HG03521 (cell line): ENCODE results near the gene ANKFY1.

Experiments used
- ATAC-seq: cut with Tn5 transposase; IDR thresholded peaks from one replicate; pipeline ENCODE4 v1.9.1; 2021; ENCODE audit warnings: mild to moderate bottlenecking, moderate library complexity; ENCODE audit not compliant: unreplicated experiment

Gene ANKFY1

GRCh38 chr17:4185656-4186055 is 78.1 kb downstream of the ANKFY1 start:
- ATAC-seq: no peak

DNA sequence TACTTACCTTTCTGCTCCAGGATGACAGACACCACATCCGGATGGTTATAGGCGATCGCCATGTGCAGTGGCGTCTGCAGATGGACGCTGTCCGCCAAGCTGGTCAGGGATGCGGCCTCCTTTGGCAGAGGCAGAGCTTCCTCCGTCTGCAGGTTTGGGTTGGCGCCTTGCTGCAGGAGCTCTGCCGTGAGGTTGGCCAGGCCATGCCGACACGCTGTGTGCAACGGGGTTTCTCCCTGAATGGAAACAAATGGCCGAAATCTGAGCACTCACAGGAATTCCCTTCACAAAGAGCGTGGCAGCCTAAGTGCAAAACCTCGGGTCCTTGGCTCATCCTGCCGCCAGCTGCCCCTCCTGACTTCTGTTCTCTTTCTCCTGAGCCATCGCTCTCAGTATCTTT is 79.0 kb downstream of the ANKFY1 start:
- ATAC-seq: no peak

- no peak for ATAC-seq
Measured at GRCh38 chr17:4182043-4182442, 81.7 kb downstream of the ANKFY1 start.

DNA sequence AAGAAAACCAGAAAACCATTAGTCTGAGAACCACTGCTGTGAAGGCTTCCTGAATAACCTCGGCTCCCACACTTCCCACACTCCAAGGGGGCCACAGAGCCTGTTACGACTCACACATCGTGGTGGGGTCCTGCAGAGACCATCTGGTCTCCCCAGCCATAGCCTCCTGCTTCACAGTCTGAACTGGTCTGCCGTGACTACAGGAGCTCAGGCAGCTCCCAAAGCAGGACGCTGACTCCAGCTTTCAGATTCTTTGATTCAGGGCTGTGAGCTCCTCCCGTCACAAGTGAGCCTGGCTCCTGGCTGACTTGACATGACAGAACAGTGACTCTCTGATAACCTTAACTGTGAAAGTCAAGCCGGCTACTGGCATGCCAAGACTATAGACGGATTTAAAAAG is 83.0 kb downstream of the ANKFY1 start:
- ATAC-seq: no peak

DNA sequence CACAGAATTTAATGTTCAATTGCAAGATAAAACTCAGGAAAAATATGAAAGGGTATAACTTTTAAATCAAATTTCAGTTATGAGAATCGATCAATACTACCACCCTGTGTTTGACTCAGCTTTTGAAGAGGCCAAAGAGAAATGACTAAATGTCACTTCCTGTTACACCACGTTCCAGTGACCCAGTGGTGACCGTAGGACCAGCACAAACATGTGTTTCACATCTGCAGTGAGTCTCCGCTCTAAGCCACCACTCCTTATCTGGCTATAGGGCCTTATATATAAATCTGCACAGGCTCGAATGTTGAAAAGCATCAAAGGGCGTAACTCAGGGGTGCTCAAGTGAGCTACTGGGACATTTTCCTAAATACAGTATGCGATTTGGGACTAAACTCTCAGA is 84.7 kb downstream of the ANKFY1 start:
- ATAC-seq: no peak

DNA sequence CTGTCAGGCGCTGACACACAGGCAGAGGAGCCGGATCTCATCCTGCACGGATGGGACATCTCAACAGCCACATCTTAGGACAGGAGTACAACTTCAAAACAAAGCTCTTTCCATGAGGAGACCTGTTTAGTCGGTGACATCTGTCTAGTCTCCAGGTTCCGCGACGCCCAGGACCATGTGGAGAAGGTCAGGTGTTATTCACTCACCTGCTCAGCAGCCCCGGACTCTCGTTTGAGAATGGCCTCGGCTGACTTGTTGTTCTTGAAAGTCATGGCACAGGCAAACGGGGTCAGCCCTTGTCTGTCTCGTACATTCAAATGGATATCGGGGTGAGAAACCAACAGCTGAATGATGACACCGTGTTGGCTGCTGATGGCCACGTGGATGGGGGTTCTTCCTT is 85.1 kb downstream of the ANKFY1 start:
- no peak for ATAC-seq

- no peak for ATAC-seq
Measured at GRCh38 chr17:4177806-4178205, 86.0 kb downstream of the ANKFY1 start.

- ATAC-seq: no peak
Measured at GRCh38 chr17:4176808-4177472, 86.8 kb downstream of the ANKFY1 start.

DNA sequence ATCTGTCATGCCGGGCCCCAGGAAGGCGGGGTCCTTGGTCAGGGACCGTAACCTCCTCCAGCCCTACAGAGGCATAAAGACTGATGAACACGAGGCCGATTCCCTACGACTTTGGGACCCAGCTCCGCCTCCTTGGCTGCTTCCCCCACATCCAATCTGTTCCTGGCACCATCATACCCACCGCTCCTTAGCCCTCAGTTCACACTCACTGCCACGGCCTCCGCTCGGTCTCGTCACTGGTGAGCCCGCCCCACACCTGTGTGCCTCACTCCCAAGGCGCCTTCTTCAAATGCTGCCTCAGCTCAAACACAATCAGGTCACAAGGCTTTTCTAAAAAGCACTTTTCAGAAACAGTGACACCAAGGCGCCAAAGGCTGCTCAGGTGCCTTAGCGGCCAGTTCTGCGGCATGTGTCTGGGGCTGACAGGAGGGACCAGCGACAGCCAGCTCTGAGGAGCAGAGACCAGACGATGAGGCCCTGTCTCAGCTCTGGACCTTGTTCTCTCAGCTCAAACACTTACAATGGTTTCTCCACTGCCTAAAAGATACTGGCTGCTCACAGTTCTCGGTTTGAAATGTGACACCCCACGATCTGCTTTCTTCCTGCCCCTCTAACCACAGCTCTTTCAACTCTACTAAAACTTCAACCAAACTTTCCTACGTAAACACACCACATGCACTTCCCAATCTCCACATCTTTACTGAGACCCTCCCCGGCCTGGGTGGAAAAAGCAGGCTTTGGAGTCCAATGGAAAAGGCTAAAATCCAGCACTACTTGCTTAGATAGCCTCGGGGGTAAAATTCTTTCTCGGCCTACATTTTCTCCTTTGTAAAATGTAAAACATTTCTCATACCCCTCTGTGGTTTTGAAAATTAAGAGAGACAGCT is 87.6 kb downstream of the ANKFY1 start:
- ATAC-seq: no peak

DNA sequence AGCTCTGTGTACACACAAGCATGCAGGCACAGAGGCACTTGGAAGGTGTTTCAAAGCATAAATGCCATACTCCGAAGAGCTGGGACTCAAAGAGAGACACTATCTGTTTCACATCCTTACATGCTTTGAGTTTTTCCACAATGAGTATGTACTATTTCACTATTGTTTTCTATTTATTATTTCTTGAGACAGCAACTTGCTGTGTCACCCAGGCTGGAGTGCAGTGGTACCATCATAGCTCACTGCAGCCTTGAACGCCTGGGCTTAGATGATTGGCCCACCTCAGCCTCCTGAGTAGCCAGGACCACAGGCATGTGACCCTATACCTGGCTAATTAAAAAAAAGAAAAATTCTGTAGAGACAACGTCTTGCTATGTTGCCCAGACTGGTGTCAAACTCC is 89.2 kb downstream of the ANKFY1 start:
- ATAC-seq: no peak

DNA sequence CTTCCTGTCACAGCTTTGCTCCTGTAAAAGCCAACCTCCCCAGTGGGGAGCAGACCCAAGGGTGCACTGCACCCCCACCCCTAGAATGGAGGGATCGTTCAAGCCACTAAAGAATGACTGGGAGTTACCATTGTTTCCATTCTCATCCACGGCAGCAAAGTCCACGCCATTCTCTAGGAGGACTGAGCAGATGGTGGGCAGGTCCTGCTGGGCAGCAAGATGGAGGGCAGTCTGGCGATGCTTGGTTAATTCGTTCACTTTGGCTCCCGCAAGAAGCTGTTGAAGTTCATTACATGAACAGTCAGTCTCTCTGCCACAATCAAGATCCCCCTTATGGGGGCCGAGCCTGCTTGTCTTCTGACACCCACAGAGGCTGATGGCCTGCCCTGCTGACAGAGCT is 90.0 kb downstream of the ANKFY1 start:
- ATAC-seq: no peak

- no peak for ATAC-seq
Measured at GRCh38 chr17:4172356-4172755, 91.4 kb downstream of the ANKFY1 start.

DNA sequence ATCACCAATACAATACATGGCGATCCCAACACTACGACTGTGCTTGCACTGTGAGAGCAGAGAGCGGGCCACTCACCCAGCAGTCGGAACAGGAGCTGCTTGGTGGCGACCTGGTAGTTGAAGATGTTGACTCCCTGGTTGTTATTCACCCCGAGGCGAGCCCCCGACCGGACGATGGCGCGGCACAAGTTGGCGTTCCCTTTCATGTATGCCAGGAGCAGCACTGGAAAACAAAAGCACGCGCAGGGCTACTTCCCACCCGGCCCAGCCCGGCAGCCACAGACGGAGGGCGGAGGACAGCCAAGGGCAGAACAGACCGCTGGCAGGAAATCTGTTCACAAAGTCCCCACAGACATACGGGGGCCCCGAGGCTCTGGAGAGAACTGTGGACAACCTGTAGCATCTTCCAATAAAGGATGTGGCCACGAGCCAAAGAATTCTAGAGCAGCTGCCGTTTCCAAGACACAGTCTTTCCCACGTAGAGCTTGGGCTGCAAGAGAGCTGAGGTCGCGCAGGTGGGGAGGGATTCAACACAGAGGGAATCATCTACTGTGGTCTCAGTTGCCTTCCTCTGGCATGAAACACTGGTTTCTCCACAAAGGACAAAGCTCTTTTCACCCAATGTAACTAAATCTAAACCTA is 93.0 kb downstream of the ANKFY1 start:
- no peak for ATAC-seq

GRCh38 chr17:4167786-4168185 is 96.0 kb downstream of the ANKFY1 start:
- no peak for ATAC-seq

DNA sequence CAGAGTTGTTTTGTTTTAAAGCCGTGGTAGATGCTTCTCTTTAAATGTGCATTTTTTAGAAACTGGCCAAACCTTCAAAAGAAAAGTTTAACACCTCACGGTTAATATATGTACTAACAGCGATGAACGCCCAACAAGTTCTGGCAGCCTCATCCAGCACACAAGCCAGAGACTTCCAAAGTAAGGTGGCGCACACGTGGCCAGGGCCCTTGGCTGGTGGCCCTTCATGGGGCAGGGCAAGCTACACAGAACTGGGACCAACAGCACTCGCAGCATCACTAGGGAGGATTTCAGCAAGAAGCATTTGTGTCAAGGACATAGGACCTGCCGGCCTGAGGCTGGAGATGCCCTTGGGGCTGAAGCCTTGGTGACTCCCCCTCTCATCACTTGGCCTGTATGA is 97.4 kb downstream of the ANKFY1 start:
- ATAC-seq: no peak

GRCh38 chr17:4165301-4166010 is 98.3 kb downstream of the ANKFY1 start:
- ATAC-seq: no peak

- ATAC-seq: no peak
Measured at GRCh38 chr17:4163951-4164350, 99.8 kb downstream of the ANKFY1 start.

DNA sequence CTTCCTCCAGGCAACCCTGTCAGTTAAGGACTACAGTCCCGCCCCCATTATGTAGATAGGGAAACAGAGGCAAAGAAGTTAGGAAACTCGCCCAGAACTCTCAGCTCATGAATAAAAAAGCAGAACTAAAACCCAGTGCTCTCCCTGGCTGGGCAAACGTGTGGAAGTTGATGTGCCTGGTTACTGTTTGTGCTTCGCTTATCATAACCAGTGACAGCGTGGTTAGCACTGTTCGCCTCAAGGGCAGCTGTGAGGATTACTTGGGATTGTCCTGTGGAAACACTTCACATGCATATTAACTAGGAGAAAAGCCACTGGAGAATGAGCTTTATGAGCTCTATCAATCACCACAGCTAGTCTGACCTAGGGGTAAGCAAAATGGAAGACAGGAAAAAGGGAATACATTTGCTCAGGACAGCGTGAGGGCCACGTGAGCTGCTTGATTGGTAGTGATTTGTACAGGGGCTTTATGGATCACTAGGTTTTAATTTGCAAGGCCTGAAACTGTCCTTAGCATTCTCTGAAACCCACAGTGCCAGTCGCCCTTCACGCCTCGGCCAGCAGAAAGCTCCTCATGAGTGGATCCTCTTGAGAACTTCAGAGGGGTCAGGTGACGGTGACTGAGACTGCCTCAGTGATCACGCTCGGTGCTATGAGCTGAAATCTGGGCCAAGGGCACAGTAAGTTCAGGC is 100.9 kb downstream of the ANKFY1 start:
- ATAC-seq: no peak

- no peak for ATAC-seq
Measured at GRCh38 chr17:4162321-4162720, 101.5 kb downstream of the ANKFY1 start.

DNA sequence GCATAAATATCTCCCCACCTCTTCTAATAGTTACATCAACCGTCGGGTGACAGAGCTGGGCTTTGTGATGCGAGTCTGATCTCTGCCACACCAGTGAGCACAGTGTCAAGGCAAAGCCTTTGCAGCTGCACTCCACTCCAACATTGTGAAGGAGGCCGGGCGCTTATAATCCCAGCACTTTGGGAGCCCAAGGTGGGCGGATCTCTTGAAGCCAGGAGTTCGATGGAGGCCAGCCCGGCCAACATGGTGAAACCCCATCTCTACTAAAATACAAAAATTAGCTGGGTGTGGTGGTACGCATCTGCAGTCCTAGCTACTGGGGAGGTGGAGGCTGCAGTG is 101.8 kb downstream of the ANKFY1 start:
- ATAC-seq: no peak
